ENCODE results near the gene RWDD2A. TPM values are rescaled to one million over a fixed set of nuclear protein-coding genes. Genes with fewer than 3 reads are reported as not detected.

RWDD2A gene
- total and polyA plus RNA-seq, 2 of the 8 experiments (the other 6 are each of a cell fraction or from before 2014, with no cell fraction given): 2.1 to 3.6 TPM

GRCh38 chr6:83221276-83221675, 28.1 kb downstream of the RWDD2A start:
- no peak for DNase-seq (ENCODE audit: low read depth in 1 of 2, low spot score in 2 of 2)
- Histone ChIP-seq H2BK5ac (ENCODE audit: low read depth, low read length) (no peak overlapping the region), H2BK20ac (ENCODE audit: low read length) (no peak overlapping the region), H2AK5ac (ENCODE audit: low read depth, low read length) (no peak overlapping the region), H4K5ac (ENCODE audit: insufficient read length, low read depth, low read length) (no peak overlapping the region), H4K91ac (replicated peaks; ENCODE audit: insufficient read length, low read length) (no peak overlapping the region), H3K23me2 (ENCODE audit: low read depth, low read length) (no peaks in the 10 kb centered on the region), H3K27ac (ENCODE audit: low read depth, low read length) (no peak overlapping the region), H3K9ac (replicated peaks in 1 of 4; ENCODE audit: extremely low read depth in 1 of 4, low read depth in 3 of 4, low read length in 3 of 4) (no peak overlapping the region), H3K23ac (ENCODE audit: insufficient read length) (no peak overlapping the region), H2BK15ac (ENCODE audit: low read length) (no peak overlapping the region), H3K56ac (replicated peaks; ENCODE audit: insufficient read length, low read depth, low read length) (no peak overlapping the region), H3K14ac (ENCODE audit: insufficient read length) (no peak overlapping the region), H3K36me3 (ENCODE audit: control insufficient read depth in 2 of 4, insufficient read depth in 4 of 4, low read length in 3 of 4) (no peaks in the 10 kb centered on the region), H4K8ac (ENCODE audit: extremely low read depth, insufficient read depth, low read length) (no peak overlapping the region), H2AFZ (ENCODE audit: low read length) (no peak overlapping the region), H3K4ac (replicated peaks; ENCODE audit: insufficient read length, low read depth, low read length) (no peak overlapping the region), H3K27me3 (replicated peaks in 1 of 4; ENCODE audit: control insufficient read depth in 3 of 4, extremely low read depth in 1 of 4, insufficient read depth in 3 of 4, low read length in 3 of 4) (no peaks in the 10 kb centered on the region), H3K4me3 (ENCODE audit: extremely low read depth in 1 of 4, insufficient read depth in 2 of 4, low read depth in 3 of 4, low read length in 4 of 4) (no peak overlapping the region), H3K4me1 (replicated peaks in 1 of 4; ENCODE audit: control insufficient read depth in 3 of 4, insufficient read depth in 4 of 4, low read length in 3 of 4) (no peaks in the 10 kb centered on the region), H2BK12ac (ENCODE audit: low read depth, low read length) (no peak overlapping the region), H3K18ac (ENCODE audit: extremely low read depth, low read length) (no peak overlapping the region), H3K79me2 (ENCODE audit: control insufficient read depth in 1 of 2, insufficient read depth in 2 of 2, low read length in 2 of 2) (no peaks in the 10 kb centered on the region), H3K79me1 (ENCODE audit: low read depth, low read length) (no peaks in the 10 kb centered on the region), H4K20me1 (replicated peaks in 1 of 2; ENCODE audit: control insufficient read depth in 1 of 2, insufficient read depth in 2 of 2, low read length in 2 of 2) (no peaks in the 10 kb centered on the region), H3K9me3 (ENCODE audit: insufficient read depth in 2 of 2, low read depth in 1 of 2, low read length in 1 of 2) (no peaks in the 10 kb centered on the region), H2BK120ac (replicated peaks; ENCODE audit: low read depth, low read length) (no peak overlapping the region), H3K4me2 (ENCODE audit: insufficient read depth in 1 of 2, low read depth in 2 of 2, low read length in 2 of 2) (no peak overlapping the region)
- no peak for FAIRE-seq
- ChIA-PET POLR2A (ENCODE audit: partially characterized antibody) (interaction anchor here (0.7 kb wide), 1 partner anchor 37 kb away, joined by 4 read pairs; no protein-coding TSS in a partner anchor), CTCF (ENCODE audit: partially characterized antibody) (interaction anchor here (0.6 to 11.7 kb wide), 25 partner anchors 9 to 937 kb away, joined by 3 to 310 read pairs (median 4); partner anchors contain the start of gene PRSS35)
- WGBS, 2 experiments (ENCODE audit: extremely low coverage in 1 of 2, insufficient coverage in 1 of 2, insufficient read length in 1 of 2, insufficient replicate concordance in 2 of 2, low coverage in 1 of 2, low lambda C conversion rate in 2 of 2, missing lambda C conversion rate in 1 of 2): 71% methylated on average over 1 of the region's 1 CpG; no CpG with 5 or more reads in 1 of the 2 experiments
- no peak for TF ChIP-seq EZH2 (IDR thresholded peaks at IDR 0.05; ENCODE audit: low read depth, low read length, severe bottlenecking)

Measured in H1 (cell line).